GM23338 (cell line): Measurements from ENCODE around the gene ARHGAP10. TPM values are rescaled to one million over a fixed set of nuclear protein-coding genes. Genes with fewer than 3 reads are reported as not detected.

Source experiments
- ATAC-seq: fragments of 200-7000 bp; cut with Tn5 transposase; 3 replicates; pipeline ENCODE4 v1.9.1; 2020
- DNase-seq: peaks from one replicate; pipeline ENCODE4 v3.0.0-alpha.2; 2015; ENCODE audit warnings: low spot score
- H2AFZ ChIP-seq: fragments of 200-600 bp; sonication (generic); 2 replicates; pipeline ENCODE4 v1.8.0; 2016; ENCODE audit warnings: antibody characterized with exemption, mild to moderate bottlenecking, moderate library complexity
- H3F3A ChIP-seq: fragments of 200-600 bp; sonication (generic); replicated peaks from 2 replicates; pipeline ENCODE4 v1.8.0; 2017; ENCODE audit warnings: antibody characterized with exemption, mixed run types, low read depth
- H3K27ac ChIP-seq: fragments of 200-600 bp; sonication (generic); 2 replicates; pipeline ENCODE4 v1.6.1; 2016; ENCODE audit warnings: low read depth
- H3K27me3 ChIP-seq: fragments of 200-600 bp; sonication (generic); 2 replicates; pipeline ENCODE4 v1.8.0; 2016; ENCODE audit warnings: mild to moderate bottlenecking, mixed run types, moderate library complexity; ENCODE audit not compliant: insufficient read depth
- H3K36me3 ChIP-seq: fragments of 200-600 bp; sonication (generic); 2 replicates; pipeline ENCODE4 v1.8.0; 2016; ENCODE audit warnings: mild to moderate bottlenecking; ENCODE audit not compliant: insufficient read depth
- H3K4me1 ChIP-seq: fragments of 200-600 bp; sonication (generic); 2 replicates; pipeline ENCODE4 v1.8.0; 2016; ENCODE audit warnings: mild to moderate bottlenecking, moderate library complexity; ENCODE audit not compliant: insufficient read depth
- H3K4me2 ChIP-seq: fragments of 200-600 bp; sonication (generic); 2 replicates; pipeline ENCODE4 v1.7.1; 2017; ENCODE audit warnings: mixed run types
- H3K4me3 ChIP-seq: fragments of 200-600 bp; sonication (generic); 2 replicates; pipeline ENCODE4 v1.6.1; 2016; ENCODE audit warnings: mixed run types
- H3K79me2 ChIP-seq: fragments of 200-600 bp; sonication (generic); replicated peaks from 2 replicates; pipeline ENCODE4 v1.8.0; 2017; ENCODE audit warnings: mild to moderate bottlenecking; ENCODE audit not compliant: insufficient read depth
- H3K9me2 ChIP-seq: fragments of 200-600 bp; sonication (generic); 2 replicates; pipeline ENCODE4 v1.8.0; 2017; ENCODE audit not compliant: insufficient read depth
- H4K20me1 ChIP-seq: fragments of 200-600 bp; sonication (generic); replicated peaks from 2 replicates; pipeline ENCODE4 v1.8.0; 2017; ENCODE audit warnings: mild to moderate bottlenecking; ENCODE audit not compliant: insufficient read depth
- H3K27ac Mint-ChIP-seq: 2 replicates; pipeline ENCODE4 v1.8.0; 2020; ENCODE audit warnings: inconsistent platforms, mild to moderate bottlenecking, moderate library complexity, mixed read lengths
- H3K27me3 Mint-ChIP-seq: 3 replicates; pipeline ENCODE4 v1.8.0; 2022; ENCODE audit warnings: low read depth, mild to moderate bottlenecking, moderate library complexity, mixed read lengths, inconsistent platforms; ENCODE audit not compliant: insufficient read depth, poor library complexity
- H3K36me3 Mint-ChIP-seq: 3 replicates; pipeline ENCODE4 v1.8.0; 2021; ENCODE audit warnings: low read depth, mild to moderate bottlenecking, inconsistent platforms, moderate library complexity, mixed read lengths
- H3K4me1 Mint-ChIP-seq: 3 replicates; pipeline ENCODE4 v1.8.0; 2020; ENCODE audit warnings: mild to moderate bottlenecking, inconsistent platforms, mixed read lengths
- H3K4me3 Mint-ChIP-seq: 3 replicates; pipeline ENCODE4 v1.8.0; 2021; ENCODE audit warnings: moderate library complexity, mild to moderate bottlenecking, inconsistent platforms, mixed read lengths
- H3K9me3 Mint-ChIP-seq: 3 replicates; pipeline ENCODE4 v1.8.0; 2020; ENCODE audit warnings: moderate library complexity, mild to moderate bottlenecking, inconsistent platforms, mixed read lengths
- CREB1 ChIP-seq: fragments of 250-450 bp; sonication (Bioruptor Pico); IDR thresholded peaks from 2 replicates; pipeline ENCODE4 v1.5.0; 2020; ENCODE audit warnings: low read depth, mild to moderate bottlenecking, moderate library complexity
- CTCF ChIP-seq, 2 experiments: fragments of 200-600 bp in 1 of 2; sonication (generic) in 1 of 2; conservative IDR thresholded peaks; 2 replicates each; pipeline versions ENCODE4 v1.5.1 to v1.6.1; 2016 to 2017; ENCODE audit warnings: antibody characterized with exemption in 2 of 2, low read depth in 2 of 2, mild to moderate bottlenecking in 2 of 2, moderate library complexity in 1 of 2
- ETS1 ChIP-seq: IDR thresholded peaks from 2 replicates; pipeline ENCODE4 v1.6.1; 2016; ENCODE audit warnings: antibody characterized with exemption
- EZH2 ChIP-seq: fragments of 200-600 bp; sonication (generic); IDR thresholded peaks from one replicate; pipeline ENCODE4 v1.8.0; 2017; ENCODE audit warnings: antibody characterized with exemption, mild to moderate bottlenecking, low read depth; ENCODE audit not compliant: unreplicated experiment
- EZH2phosphoT487 ChIP-seq: fragments of 200-600 bp; sonication (generic); IDR thresholded peaks from one replicate; pipeline ENCODE4 v1.8.1; 2018; ENCODE audit warnings: antibody characterized with exemption; ENCODE audit not compliant: unreplicated experiment
- JUNB ChIP-seq: IDR thresholded peaks from one replicate; pipeline ENCODE4 v1.6.1; 2016; ENCODE audit warnings: antibody characterized with exemption; ENCODE audit not compliant: unreplicated experiment
- NANOG ChIP-seq: IDR thresholded peaks from 2 replicates; pipeline ENCODE4 v1.6.1; 2016; ENCODE audit warnings: antibody characterized with exemption, borderline replicate concordance
- POLR2AphosphoS5 ChIP-seq: IDR thresholded peaks from 2 replicates; pipeline ENCODE4 v1.6.1; 2016; ENCODE audit warnings: antibody characterized with exemption, low read depth
- REST ChIP-seq: IDR thresholded peaks from one replicate; pipeline ENCODE4 v1.6.1; 2018; ENCODE audit warnings: antibody characterized with exemption; ENCODE audit not compliant: unreplicated experiment
- STAT1 ChIP-seq: IDR thresholded peaks from one replicate; pipeline ENCODE4 v1.6.1; 2016; ENCODE audit warnings: antibody characterized with exemption; ENCODE audit not compliant: unreplicated experiment
- ZNF114 ChIP-seq: fragments of 250-450 bp; sonication (Bioruptor Pico); IDR thresholded peaks from 2 replicates; pipeline ENCODE4 v1.5.0; 2020; ENCODE audit warnings: mild to moderate bottlenecking, moderate library complexity
- ZNF331 ChIP-seq: fragments of 250-450 bp; sonication (Bioruptor Pico); IDR thresholded peaks from 2 replicates; pipeline ENCODE4 v1.5.0; 2020; ENCODE audit warnings: low read depth, mild to moderate bottlenecking, moderate library complexity
- ZNF462 ChIP-seq: fragments of 250-450 bp; sonication (Bioruptor Pico); IDR thresholded peaks from 2 replicates; pipeline ENCODE4 v1.5.0; 2020; ENCODE audit warnings: mild to moderate bottlenecking, moderate library complexity
- polyA plus RNA-seq: library from polyadenylated mRNA; unstranded; fragments of >200 nt; fragmentation: Nextera tagmentation; extraction: Ambion mirVana; gene quantifications from 2 replicates; pipeline ENCODE4 v1.2.1, GENCODE V29; 2016
- total RNA-seq: library from RNA; depleted of rRNA; stranded (reverse); fragments of >200 nt; shearing (Covaris generic); gene quantifications from 2 replicates; pipeline ENCODE4 v1.2.3, GENCODE V29; 2014

ARHGAP10 gene
- total and polyA plus RNA-seq, 2 experiments from 2014 or later: 5.1 to 6.3 TPM

GRCh38 chr4:148101790-148102189, 369.9 kb downstream of the ARHGAP10 start:
- H3K4me3 ChIP-seq: no peak overlapping the region
- H3K9me3 Mint-ChIP-seq: no peaks in the 10 kb centered on the region; the same call in 2 of the 3 replicates
- H3K4me3 Mint-ChIP-seq: no peak overlapping the region
- H3F3A ChIP-seq: no peaks in the 10 kb centered on the region
- H3K27me3 Mint-ChIP-seq: peaks cover 4% of the 10 kb centered on the region
- H3K4me2 ChIP-seq: no peak overlapping the region
- no peaks in the 10 kb centered on the region for H3K27me3 ChIP-seq
- H3K4me1 Mint-ChIP-seq: peaks cover 16% of the 10 kb centered on the region
- H3K27ac Mint-ChIP-seq: no peak overlapping the region
- H3K4me1 ChIP-seq: peaks cover 7% of the 10 kb centered on the region
- H3K36me3 Mint-ChIP-seq: peaks cover 4% of the 10 kb centered on the region; the same call in 1 of the 3 replicates
- no peak for TF ChIP-seq ZNF462 (CRISPR knock-in tag)
- TF ChIP-seq CTCF (conservative IDR thresholded peaks at IDR 0.05; ENCODE audit: low read depth in 2 of 2): no peak
- no peak for TF ChIP-seq STAT1
- TF ChIP-seq REST: no peak
- TF ChIP-seq POLR2AphosphoS5: no peak
- TF ChIP-seq EZH2phosphoT487: no peak
- TF ChIP-seq ZNF331 (CRISPR knock-in tag): no peak
- no peak for TF ChIP-seq ETS1
- no peak for TF ChIP-seq JUNB
- no peak for TF ChIP-seq NANOG
- TF ChIP-seq ZNF114 (CRISPR knock-in tag): no peak
- TF ChIP-seq EZH2: no peak
- TF ChIP-seq CREB1 (CRISPR knock-in tag): no peak
- H3K9me2 ChIP-seq: peaks cover 7% of the 10 kb centered on the region; the same call in 1 of the 2 replicates
- DNase-seq (no peak), ATAC-seq (no peak)
- H4K20me1 ChIP-seq: no peaks in the 10 kb centered on the region
- H3K79me2 ChIP-seq: no peaks in the 10 kb centered on the region
- no peak overlapping the region for H3K27ac ChIP-seq
- no peak overlapping the region for H2AFZ ChIP-seq
- no peaks in the 10 kb centered on the region for H3K36me3 ChIP-seq
